Suprapubic skin (tissue), 4 donors: ENCODE data around the gene NEURL1.

Source experiments
- CTCF ChIP-seq, 2 donors: fragments of 200-600 bp in 1 of 2; fragments of 450-650 bp in 1 of 2; sonication (generic) in 1 of 2; IDR thresholded peaks; one replicate each; pipeline ENCODE4 v1.5.1; 2016 to 2019; ENCODE audit warnings: antibody characterized with exemption in 2 of 2, mild to moderate bottlenecking in 1 of 2, moderate library complexity in 1 of 2
- EP300 ChIP-seq: sonication (generic); formaldehyde crosslinking; IDR thresholded peaks from one replicate; pipeline ENCODE4 v1.6.1; 2017; ENCODE audit warnings: antibody characterized with exemption
- POLR2A ChIP-seq, 2 donors: fragments of 450-650 bp; IDR thresholded peaks; one replicate each; pipeline ENCODE4 v1.6.1; 2017; ENCODE audit warnings: antibody characterized with exemption in 2 of 2, mild to moderate bottlenecking in 2 of 2, moderate library complexity in 2 of 2
- POLR2AphosphoS5 ChIP-seq, 3 donors: sonication (generic); formaldehyde crosslinking; IDR thresholded peaks; one replicate each; pipeline ENCODE4 v1.6.1; 2017; ENCODE audit warnings: antibody characterized with exemption in 3 of 3

- TF ChIP-seq POLR2A (IDR thresholded peaks at IDR 0.05) (no peak), CTCF (IDR thresholded peaks at IDR 0.05) (no peak), POLR2AphosphoS5 (IDR thresholded peaks at IDR 0.05) (no peak), EP300 (no peak)
Observed at GRCh38 chr10:103570844-103571655, 77.5 kb downstream of the NEURL1 start.
